Measurements from ENCODE around the gene RESP18. TPM values are rescaled to one million over a fixed set of nuclear protein-coding genes. Genes with fewer than 3 reads are reported as not detected.

The RESP18 gene
- polyA plus RNA-seq (2012; rRNA removed): not detected in 2 replicates
- polyA plus RNA-seq (2012; cell fraction: cytosol; rRNA removed): not detected in 2 replicates
- not detected in 2 replicates for polyA plus RNA-seq (2012; cell fraction: nucleus; rRNA removed)

DNA sequence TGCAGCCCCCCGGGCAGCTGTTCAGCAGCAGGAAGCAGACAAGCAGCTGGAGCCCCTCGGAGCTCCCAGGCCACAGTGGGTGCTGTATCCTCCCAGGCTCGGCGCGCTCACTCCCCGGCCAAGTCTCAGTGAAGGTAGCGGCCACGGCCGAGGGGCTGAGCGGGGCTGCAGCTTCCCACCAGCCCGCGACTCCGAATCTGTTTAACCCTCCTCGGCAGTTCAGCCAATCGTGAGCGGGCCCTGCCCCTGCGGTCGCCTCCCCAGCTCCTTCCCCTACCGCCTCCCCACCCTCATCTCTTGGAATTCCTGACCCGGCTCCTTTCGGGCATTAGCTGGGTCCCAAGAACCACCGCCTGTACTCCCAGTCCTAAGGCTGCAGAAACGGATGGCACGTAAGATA, at the start of gene RESP18:
RESP18 (minus strand) TSS at position 203 of the 400 bp plus-strand sequence.
- DNase-seq: no peak
- Histone ChIP-seq H3K4me1 (ENCODE audit: control insufficient read depth in 1 of 2, insufficient read depth in 2 of 2, low read depth in 1 of 2, low read length in 1 of 2) (no peaks in the 10 kb centered on the region), H3K9me3 (no peaks in the 10 kb centered on the region), H4K20me1 (ENCODE audit: insufficient read depth) (no peaks in the 10 kb centered on the region), H3K27me3 (ENCODE audit: insufficient read depth) (peaks cover 23% of the 10 kb centered on the region), H3K9ac (no peak within 1 kb of the TSS), H2AFZ (ENCODE audit: low read depth) (no peak within 1 kb of the TSS), H3K4me3 (ENCODE audit: low read depth in 2 of 2, low read length in 1 of 2) (no peak within 1 kb of the TSS), H3K79me2 (ENCODE audit: insufficient read depth) (no peaks in the 10 kb centered on the region), H3F3A (replicated peaks; ENCODE audit: insufficient read depth) (no peaks in the 10 kb centered on the region), H3K4me2 (no peak within 1 kb of the TSS), H3K36me3 (replicated peaks in 1 of 2; ENCODE audit: control insufficient read depth in 1 of 2, insufficient read depth in 2 of 2, low read length in 1 of 2) (no peaks in the 10 kb centered on the region), H3K9me2 (no peaks in the 10 kb centered on the region), H3K27ac (ENCODE audit: low read depth in 2 of 2, low read length in 1 of 2) (no peak within 1 kb of the TSS)
- TF ChIP-seq CHD2 (IDR thresholded peaks at IDR 0.05; ENCODE audit: low read length, partially characterized antibody) (no peak), SMC3 (IDR thresholded peaks at IDR 0.05; ENCODE audit: low read depth, low read length) (no peak), MXI1 (IDR thresholded peaks at IDR 0.05; ENCODE audit: low read depth, low read length) (no peak), FOSL2 (IDR thresholded peaks at IDR 0.05; ENCODE audit: borderline replicate concordance, low read depth) (no peak), RXRA (IDR thresholded peaks at IDR 0.05; ENCODE audit: borderline replicate concordance, low read depth) (no peak), POLR2AphosphoS5 (IDR thresholded peaks at IDR 0.05; ENCODE audit: low read depth, low read length) (no peak), RAD21 (IDR thresholded peaks at IDR 0.05; ENCODE audit: low read length) (no peak), RCOR1 (IDR thresholded peaks at IDR 0.05; ENCODE audit: low read length) (no peak), YY1 (IDR thresholded peaks at IDR 0.05; ENCODE audit: low read depth) (no peak), TAF1 (IDR thresholded peaks at IDR 0.05; ENCODE audit: borderline replicate concordance, low read depth, low read length) (no peak), EP300 (IDR thresholded peaks at IDR 0.05; ENCODE audit: borderline replicate concordance in 1 of 2, low read depth in 1 of 2, low read length in 1 of 2) (no peak), ELF1 (IDR thresholded peaks at IDR 0.05) (no peak)
- TF ChIP-seq, protein P1, sequence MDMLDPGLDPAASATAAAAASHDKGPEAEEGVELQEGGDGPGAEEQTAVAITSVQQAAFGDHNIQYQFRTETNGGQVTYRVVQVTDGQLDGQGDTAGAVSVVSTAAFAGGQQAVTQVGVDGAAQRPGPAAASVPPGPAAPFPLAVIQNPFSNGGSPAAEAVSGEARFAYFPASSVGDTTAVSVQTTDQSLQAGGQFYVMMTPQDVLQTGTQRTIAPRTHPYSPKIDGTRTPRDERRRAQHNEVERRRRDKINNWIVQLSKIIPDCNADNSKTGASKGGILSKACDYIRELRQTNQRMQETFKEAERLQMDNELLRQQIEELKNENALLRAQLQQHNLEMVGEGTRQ (IDR thresholded peaks at IDR 0.05; ENCODE audit: borderline replicate concordance, low read depth, low read length): no peak
- TF ChIP-seq, protein P2, sequence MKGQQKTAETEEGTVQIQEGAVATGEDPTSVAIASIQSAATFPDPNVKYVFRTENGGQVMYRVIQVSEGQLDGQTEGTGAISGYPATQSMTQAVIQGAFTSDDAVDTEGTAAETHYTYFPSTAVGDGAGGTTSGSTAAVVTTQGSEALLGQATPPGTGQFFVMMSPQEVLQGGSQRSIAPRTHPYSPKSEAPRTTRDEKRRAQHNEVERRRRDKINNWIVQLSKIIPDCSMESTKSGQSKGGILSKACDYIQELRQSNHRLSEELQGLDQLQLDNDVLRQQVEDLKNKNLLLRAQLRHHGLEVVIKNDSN (IDR thresholded peaks at IDR 0.05; ENCODE audit: borderline replicate concordance, low read depth): no peak
- TF ChIP-seq, protein P3, sequence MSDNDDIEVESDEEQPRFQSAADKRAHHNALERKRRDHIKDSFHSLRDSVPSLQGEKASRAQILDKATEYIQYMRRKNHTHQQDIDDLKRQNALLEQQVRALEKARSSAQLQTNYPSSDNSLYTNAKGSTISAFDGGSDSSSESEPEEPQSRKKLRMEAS (IDR thresholded peaks at IDR 0.05; ENCODE audit: low read depth): no peak
- TF ChIP-seq, protein P4, sequence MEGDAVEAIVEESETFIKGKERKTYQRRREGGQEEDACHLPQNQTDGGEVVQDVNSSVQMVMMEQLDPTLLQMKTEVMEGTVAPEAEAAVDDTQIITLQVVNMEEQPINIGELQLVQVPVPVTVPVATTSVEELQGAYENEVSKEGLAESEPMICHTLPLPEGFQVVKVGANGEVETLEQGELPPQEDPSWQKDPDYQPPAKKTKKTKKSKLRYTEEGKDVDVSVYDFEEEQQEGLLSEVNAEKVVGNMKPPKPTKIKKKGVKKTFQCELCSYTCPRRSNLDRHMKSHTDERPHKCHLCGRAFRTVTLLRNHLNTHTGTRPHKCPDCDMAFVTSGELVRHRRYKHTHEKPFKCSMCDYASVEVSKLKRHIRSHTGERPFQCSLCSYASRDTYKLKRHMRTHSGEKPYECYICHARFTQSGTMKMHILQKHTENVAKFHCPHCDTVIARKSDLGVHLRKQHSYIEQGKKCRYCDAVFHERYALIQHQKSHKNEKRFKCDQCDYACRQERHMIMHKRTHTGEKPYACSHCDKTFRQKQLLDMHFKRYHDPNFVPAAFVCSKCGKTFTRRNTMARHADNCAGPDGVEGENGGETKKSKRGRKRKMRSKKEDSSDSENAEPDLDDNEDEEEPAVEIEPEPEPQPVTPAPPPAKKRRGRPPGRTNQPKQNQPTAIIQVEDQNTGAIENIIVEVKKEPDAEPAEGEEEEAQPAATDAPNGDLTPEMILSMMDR (IDR thresholded peaks at IDR 0.05): no peak
- WGBS (ENCODE audit: low lambda C conversion rate): 52% methylated on average over 23 of the region's 24 CpGs
- ChIA-PET POLR2A (no interaction called here), CTCF (interaction anchor here (0.8 to 2.0 kb wide), 2 partner anchors 19 to 37 kb away, joined by 5 read pairs; no protein-coding TSS in a partner anchor)

All from SK-N-SH (cell line).